ENCODE results near the gene LSR.

- TF ChIP-seq EZH2 (IDR thresholded peaks at IDR 0.05; ENCODE audit: insufficient read depth, low read length) (no peak), CTCF (IDR thresholded peaks at IDR 0.05; ENCODE audit: insufficient read depth, low read depth, low read length) (no peak)
These were observed 1.1 kb upstream of the LSR start for GRCh38 chr19:35247526-35248309.
